Skin epidermis (tissue), 12 donors: ENCODE results near the gene PITX1.

Experiments used
- H3K27ac ChIP-seq, 21 experiments: fragments of 200-600 bp; sonication (generic) in 11 of 21; one replicate each; pipeline ENCODE4 v1.5.0; 2020; ENCODE audit warnings: mild to moderate bottlenecking in 3 of 21, inconsistent platforms in 2 of 21, moderate library complexity in 2 of 21
- H3K4me3 ChIP-seq, 7 experiments: fragments of 200-600 bp; sonication (generic) in 2 of 7; one replicate each; pipeline ENCODE4 v1.5.0; 2020; ENCODE audit warnings: inconsistent platforms in 2 of 7, mild to moderate bottlenecking in 2 of 7, moderate library complexity in 1 of 7

PITX1 gene

GRCh38 chr5:135063056-135063445 is 29.0 kb upstream of the PITX1 start:
- no peak overlapping the region for H3K4me3 ChIP-seq
- no peak overlapping the region for H3K27ac ChIP-seq

DNA sequence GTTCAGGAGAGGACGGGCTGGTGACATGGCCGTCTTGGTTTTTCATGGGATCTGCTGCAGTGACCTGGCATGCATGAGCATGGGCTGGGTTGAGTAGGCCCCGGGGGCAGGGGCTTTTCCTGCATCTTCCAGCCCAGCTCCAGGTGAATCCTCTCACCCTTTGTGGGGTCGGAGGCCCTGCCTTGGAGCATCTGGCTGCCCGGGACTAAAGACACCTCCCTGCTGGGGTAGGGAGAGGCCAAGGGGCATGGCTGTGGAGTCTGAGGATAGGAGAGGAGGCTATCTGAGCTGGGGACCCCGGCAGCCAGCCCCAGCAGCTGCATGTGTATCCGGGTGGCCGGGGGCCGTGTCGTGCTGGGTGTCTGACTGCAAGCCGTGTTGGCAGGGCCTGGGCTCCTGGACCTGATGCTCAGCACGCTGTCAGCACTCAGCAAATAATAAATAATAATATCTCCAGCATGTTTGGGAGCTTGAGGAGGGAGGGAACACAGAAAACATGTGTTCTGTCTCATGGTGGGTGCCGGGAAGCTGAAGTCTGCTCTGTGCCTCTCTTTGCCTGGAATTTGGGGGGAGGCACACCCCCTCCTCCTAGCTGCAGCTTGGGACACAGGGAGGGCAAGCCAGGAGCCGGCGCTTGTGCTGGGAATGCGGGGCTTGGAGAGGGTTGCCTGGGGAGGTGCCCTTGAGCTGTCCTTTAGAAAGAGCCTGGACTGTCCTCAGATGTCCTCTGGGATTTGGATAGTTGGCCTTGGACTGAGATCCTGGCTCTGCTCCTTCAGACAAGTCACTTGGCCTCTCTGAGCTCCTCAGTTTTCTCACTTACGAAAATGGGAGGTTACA is 28.4 kb upstream of the PITX1 start:
- no peak overlapping the region for H3K4me3 ChIP-seq
- H3K27ac ChIP-seq: no peak overlapping the region

- Histone ChIP-seq H3K4me3 (no peak overlapping the region), H3K27ac (no peak overlapping the region)
Measured at GRCh38 chr5:135061001-135061400, 27.0 kb upstream of the PITX1 start.

DNA sequence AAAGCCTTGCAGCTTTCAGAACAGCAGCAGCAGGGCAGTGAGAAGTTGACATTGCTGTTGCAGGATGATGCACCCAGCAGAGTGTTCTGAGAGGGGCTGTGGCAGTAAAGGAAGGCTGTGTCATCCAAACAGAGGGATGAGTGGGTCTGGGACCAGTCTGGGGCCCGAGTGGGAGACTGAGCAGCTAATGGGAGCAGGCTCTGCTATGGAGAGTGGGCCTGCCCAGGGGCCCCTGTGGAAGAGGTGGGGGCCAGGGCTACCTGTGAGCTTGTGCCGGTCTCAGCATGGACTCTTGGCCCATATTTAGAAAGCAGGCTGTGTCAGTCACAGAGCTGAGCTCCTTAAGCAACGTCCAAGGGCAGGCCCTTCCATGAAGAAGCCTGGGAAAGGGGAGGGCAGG is 26.0 kb upstream of the PITX1 start:
- no peak overlapping the region for H3K27ac ChIP-seq
- no peak overlapping the region for H3K4me3 ChIP-seq

DNA sequence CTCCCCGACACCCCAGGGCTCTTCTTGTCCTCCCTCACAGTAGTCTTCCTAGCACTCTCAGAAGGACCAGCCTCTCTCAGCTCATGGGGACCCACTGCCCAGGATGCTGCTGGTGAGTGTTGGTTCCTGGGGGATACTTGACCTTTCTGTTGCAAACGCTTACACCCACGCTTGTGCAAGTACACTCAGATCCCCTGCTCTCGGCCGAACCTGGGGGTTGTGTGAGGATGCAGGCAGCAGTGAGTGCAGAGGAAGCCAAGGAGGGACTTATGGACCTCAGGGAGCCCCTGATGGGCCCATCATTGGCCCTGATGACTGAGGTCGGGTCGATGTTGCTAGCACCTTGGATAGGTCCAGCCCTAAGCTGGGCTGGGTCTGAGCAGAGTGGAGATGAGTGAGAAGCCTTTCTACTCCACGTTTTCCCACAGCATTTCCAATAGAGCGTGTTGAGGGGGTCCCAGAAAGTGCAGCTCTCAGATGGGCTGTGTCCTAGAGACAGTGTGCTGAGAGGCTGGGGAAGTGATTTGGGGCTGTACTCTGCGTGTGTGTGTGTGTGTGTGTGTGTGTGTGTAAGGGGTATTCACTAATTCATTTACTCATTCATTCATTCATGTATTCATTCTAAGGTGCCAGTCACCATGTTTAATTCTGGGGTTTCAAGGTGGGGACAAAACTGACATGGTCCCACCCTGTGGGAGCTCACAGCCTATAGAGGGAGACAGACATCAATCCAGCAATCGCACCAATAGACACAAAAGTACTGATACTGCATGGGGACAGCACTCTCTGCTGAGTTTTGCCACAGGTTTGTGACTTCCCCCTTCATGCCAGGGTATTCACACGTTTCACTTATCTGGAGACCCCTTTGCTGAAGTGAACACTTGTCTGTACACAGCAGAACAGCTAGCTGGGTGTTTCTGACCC is 25.2 kb upstream of the PITX1 start:
- Histone ChIP-seq H3K4me3 (no peak overlapping the region), H3K27ac (no peak overlapping the region)

- H3K27ac ChIP-seq: no peak overlapping the region
Measured at GRCh38 chr5:135058331-135058732, 24.3 kb upstream of the PITX1 start.

DNA sequence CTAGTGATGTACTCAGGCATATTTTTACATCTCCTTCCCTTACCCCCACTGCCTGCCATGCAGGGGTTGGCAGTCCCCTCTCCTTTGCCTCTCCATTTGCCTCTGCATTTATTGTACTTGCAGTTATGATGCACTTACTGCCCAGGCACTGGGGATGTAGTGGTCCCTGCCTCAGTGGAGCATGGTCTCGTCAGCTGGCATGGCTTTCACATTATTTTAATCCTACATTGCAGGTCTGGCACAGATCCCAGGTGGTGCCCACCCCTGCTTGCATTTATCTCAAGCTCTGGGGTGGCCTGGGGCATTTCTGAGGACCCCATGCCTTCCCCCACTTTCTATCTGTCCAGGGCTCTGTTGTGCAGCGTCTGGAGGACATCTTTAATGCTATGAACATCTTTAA is 23.2 kb upstream of the PITX1 start:
- Histone ChIP-seq H3K4me3 (no peak overlapping the region), H3K27ac (no peak overlapping the region)

More at GRCh38 chr5:135058331-135058732, 24.3 kb upstream of the PITX1 start:
- no peak overlapping the region for H3K4me3 ChIP-seq

GRCh38 chr5:135056316-135057030 is 22.4 kb upstream of the PITX1 start:
- Histone ChIP-seq H3K4me3 (no peak overlapping the region), H3K27ac (no peak overlapping the region)

DNA sequence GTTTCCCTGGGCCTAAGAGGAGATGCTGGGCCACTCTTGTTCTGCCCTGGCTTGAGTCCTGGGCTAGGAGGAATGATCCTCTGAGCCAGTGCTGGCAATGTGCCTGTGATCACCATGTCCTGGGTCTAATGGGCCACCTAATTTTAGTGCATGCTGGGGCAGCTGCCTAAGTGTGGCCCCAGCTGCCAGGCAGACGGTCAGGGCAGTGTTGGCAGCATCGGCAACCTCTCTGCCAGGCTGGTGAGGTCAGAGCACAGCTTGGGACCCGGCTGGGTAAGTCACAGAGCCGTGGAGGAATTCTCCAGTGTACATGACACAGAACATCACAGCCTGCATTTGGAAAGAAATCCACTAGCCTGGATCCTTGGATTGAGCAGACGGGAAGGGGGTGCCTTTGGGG is 21.4 kb upstream of the PITX1 start:
- no peak overlapping the region for H3K27ac ChIP-seq

GRCh38 chr5:135054546-135054945 is 20.5 kb upstream of the PITX1 start:
- Histone ChIP-seq H3K4me3 (no peak overlapping the region), H3K27ac (no peak overlapping the region)

More for the DNA sequence above, 21.4 kb upstream of the PITX1 start:
- no peak overlapping the region for H3K4me3 ChIP-seq

GRCh38 chr5:135053989-135054388 is 20.0 kb upstream of the PITX1 start:
- Histone ChIP-seq H3K27ac (no peak overlapping the region), H3K4me3 (no peak overlapping the region)

- Histone ChIP-seq H3K4me3 (no peak overlapping the region), H3K27ac (no peak overlapping the region)
Measured at GRCh38 chr5:135053278-135053677, 19.2 kb upstream of the PITX1 start.

- Histone ChIP-seq H3K27ac (no peak overlapping the region), H3K4me3 (no peak overlapping the region)
Measured at GRCh38 chr5:135052511-135053145, 18.6 kb upstream of the PITX1 start.

DNA sequence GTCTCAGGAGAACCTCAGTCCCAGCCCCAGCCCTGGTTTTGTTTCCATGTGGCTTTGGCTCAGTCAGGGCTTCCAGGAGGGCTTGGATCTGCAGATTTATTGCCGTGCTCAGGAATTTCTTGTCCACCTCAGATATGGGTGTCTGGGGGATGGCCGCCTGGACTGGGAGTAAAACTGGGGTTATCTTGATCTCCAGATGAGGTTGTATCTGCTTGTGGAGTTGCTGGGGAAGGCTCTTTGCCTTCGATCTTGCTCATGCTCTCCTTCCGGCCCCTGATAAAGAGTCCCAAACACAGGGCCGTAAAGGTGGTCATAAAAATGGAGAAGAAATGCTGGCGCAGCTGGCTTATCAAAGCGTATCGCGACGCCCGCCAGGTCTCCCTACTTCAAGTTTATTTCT is 17.8 kb upstream of the PITX1 start:
- H3K27ac ChIP-seq: no peak overlapping the region
- H3K4me3 ChIP-seq: no peak overlapping the region

- Histone ChIP-seq H3K27ac (no peak overlapping the region), H3K4me3 (no peak overlapping the region)
Measured at GRCh38 chr5:135051399-135051798, 17.4 kb upstream of the PITX1 start.

GRCh38 chr5:135050244-135050767 is 16.3 kb upstream of the PITX1 start:
- H3K4me3 ChIP-seq: no peak overlapping the region

GRCh38 chr5:135048930-135049329 is 14.9 kb upstream of the PITX1 start:
- Histone ChIP-seq H3K4me3 (no peak overlapping the region), H3K27ac (no peak overlapping the region)

More at GRCh38 chr5:135050244-135050767, 16.3 kb upstream of the PITX1 start:
- H3K27ac ChIP-seq: no peak overlapping the region

- Histone ChIP-seq H3K4me3 (no peak overlapping the region), H3K27ac (no peak overlapping the region)
Measured at GRCh38 chr5:135048286-135048685, 14.3 kb upstream of the PITX1 start.

DNA sequence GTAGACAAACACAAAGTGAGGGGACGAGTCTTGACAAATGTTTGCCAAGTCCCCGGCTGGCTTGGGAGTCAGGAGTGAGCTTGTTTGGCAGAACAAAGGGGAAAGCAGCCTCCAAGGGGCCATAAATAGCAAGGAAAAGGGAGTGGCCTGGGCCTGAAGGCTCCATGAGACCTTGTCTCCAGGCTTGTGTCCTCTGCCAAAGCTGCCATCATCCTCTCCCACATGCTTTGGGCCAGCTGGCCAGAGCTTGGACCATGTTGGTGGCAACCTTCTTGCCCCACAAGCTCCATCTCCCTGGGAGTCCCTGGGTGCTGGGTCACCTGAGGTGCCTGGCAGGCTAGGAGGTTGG is 13.3 kb upstream of the PITX1 start:
- no peak overlapping the region for H3K4me3 ChIP-seq
- H3K27ac ChIP-seq: no peak overlapping the region
